Measurements from ENCODE around the gene COX6A2.

Gene COX6A2

DNA sequence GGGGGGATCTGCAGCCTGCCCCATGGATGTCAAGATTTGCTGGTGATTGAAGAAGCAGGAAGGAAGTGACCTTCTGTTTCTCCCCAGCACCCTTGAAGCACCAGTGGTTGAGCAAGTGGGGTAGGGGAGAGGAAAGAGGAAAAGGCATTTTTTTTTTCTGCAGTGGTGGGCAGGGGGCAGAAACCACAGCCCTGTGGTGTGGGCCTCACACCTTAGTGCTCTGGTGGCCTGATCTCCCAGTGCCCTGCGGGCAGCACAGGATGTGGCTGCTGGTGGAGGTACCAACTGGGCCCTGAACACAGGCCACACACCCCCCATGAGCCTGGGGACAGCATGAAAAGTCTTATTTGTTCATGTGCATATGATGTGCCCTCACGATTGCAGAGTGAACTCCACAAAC is 28.0 kb downstream of the COX6A2 start:
- Histone ChIP-seq H3K79me2 (no peaks in the 10 kb centered on the region), H3K4me1 (no peaks in the 10 kb centered on the region), H3K27ac (no peak overlapping the region), H2AFZ (no peak overlapping the region), H3K4me3 (ENCODE audit: low read depth, low read length) (no peak overlapping the region), H3K9me3 (ENCODE audit: control insufficient read depth, low read length) (no peaks in the 10 kb centered on the region), H3K9ac (no peak overlapping the region), H3K27me3 (ENCODE audit: control insufficient read depth, insufficient read depth, low read length) (no peaks in the 10 kb centered on the region), H3K36me3 (ENCODE audit: control insufficient read depth, insufficient read depth, low read length) (no peaks in the 10 kb centered on the region), H3K4me2 (ENCODE audit: low read length) (no peak overlapping the region)
- TF ChIP-seq CTCF (IDR thresholded peaks at IDR 0.05) = no peak

GRCh38 chr16:31397701-31398100 is 30.5 kb downstream of the COX6A2 start:
- Histone ChIP-seq H3K9me3 (ENCODE audit: control insufficient read depth, low read length) (no peaks in the 10 kb centered on the region), H3K9ac (no peak overlapping the region), H3K4me2 (ENCODE audit: low read length) (no peak overlapping the region), H3K4me1 (no peaks in the 10 kb centered on the region), H3K27ac (no peak overlapping the region), H3K36me3 (ENCODE audit: control insufficient read depth, insufficient read depth, low read length) (no peaks in the 10 kb centered on the region), H3K79me2 (no peaks in the 10 kb centered on the region), H3K27me3 (ENCODE audit: control insufficient read depth, insufficient read depth, low read length) (no peaks in the 10 kb centered on the region), H3K4me3 (ENCODE audit: low read depth, low read length) (no peak overlapping the region), H2AFZ (no peak overlapping the region)
- no peak for TF ChIP-seq CTCF (IDR thresholded peaks at IDR 0.05)

- H3K9ac ChIP-seq = no peak overlapping the region
- H3K4me2 ChIP-seq (ENCODE audit: low read length) = no peak overlapping the region
- H2AFZ ChIP-seq = no peak overlapping the region
- H3K4me3 ChIP-seq (ENCODE audit: low read depth, low read length) = no peak overlapping the region
- no peaks in the 10 kb centered on the region for H3K79me2 ChIP-seq
- H3K27ac ChIP-seq = no peak overlapping the region
- no peaks in the 10 kb centered on the region for H3K27me3 ChIP-seq (ENCODE audit: control insufficient read depth, insufficient read depth, low read length)
- H3K4me1 ChIP-seq = no peaks in the 10 kb centered on the region
- no peaks in the 10 kb centered on the region for H3K9me3 ChIP-seq (ENCODE audit: control insufficient read depth, low read length)
- TF ChIP-seq CTCF (IDR thresholded peaks at IDR 0.05) = no peak
- H3K36me3 ChIP-seq (ENCODE audit: control insufficient read depth, insufficient read depth, low read length) = no peaks in the 10 kb centered on the region
These were observed 31.0 kb downstream of the COX6A2 start for GRCh38 chr16:31397096-31397660.

GRCh38 chr16:31395647-31396046 is 32.5 kb downstream of the COX6A2 start:
- Histone ChIP-seq H3K27me3 (ENCODE audit: control insufficient read depth, insufficient read depth, low read length) (no peaks in the 10 kb centered on the region), H3K4me2 (ENCODE audit: low read length) (no peak overlapping the region), H3K4me3 (ENCODE audit: low read depth, low read length) (no peak overlapping the region), H3K9me3 (ENCODE audit: control insufficient read depth, low read length) (no peaks in the 10 kb centered on the region), H3K36me3 (ENCODE audit: control insufficient read depth, insufficient read depth, low read length) (no peaks in the 10 kb centered on the region), H3K9ac (no peak overlapping the region), H3K4me1 (no peaks in the 10 kb centered on the region), H2AFZ (no peak overlapping the region), H3K79me2 (no peaks in the 10 kb centered on the region), H3K27ac (no peak overlapping the region)
- no peak for TF ChIP-seq CTCF (IDR thresholded peaks at IDR 0.05)

DNA sequence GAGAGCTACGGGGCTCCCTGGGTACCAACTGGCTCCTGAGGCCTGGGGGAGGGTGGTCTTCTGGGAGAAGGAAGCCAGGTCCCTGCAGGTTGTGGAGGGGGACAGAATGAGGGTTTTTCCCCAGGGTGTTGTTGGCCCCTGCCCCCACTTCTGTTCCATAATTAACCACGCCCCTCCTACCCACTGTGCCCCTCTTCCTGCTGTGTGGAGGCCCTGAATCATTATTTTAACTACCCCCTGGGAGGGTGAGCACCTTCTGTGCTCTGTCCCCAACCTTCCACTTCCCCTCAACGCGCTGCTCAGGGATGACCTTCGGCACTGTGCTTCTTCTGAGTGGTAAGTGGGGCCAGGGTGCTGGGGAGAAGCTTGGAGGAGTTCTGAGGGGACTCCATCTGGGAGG is 35.1 kb downstream of the COX6A2 start, which contains the start of gene ITGAD:
Gene ITGAD, plus strand, starts transcription at position 280 of the 400 bp plus-strand sequence. Its CDS starts 26 bp downstream, at position 306.
- no peaks in the 10 kb centered on the region for H3K9me3 ChIP-seq (ENCODE audit: control insufficient read depth, low read length)
- no peak within 1 kb of the TSS for H3K4me3 ChIP-seq (ENCODE audit: low read depth, low read length)
- H3K27me3 ChIP-seq (ENCODE audit: control insufficient read depth, insufficient read depth, low read length) = no peaks in the 10 kb centered on the region
- H3K27ac ChIP-seq = no peak within 1 kb of the TSS
- no peaks in the 10 kb centered on the region for H3K36me3 ChIP-seq (ENCODE audit: control insufficient read depth, insufficient read depth, low read length)
- H2AFZ ChIP-seq = no peak within 1 kb of the TSS
- H3K4me1 ChIP-seq = peaks cover 8% of the 10 kb centered on the region
- H3K79me2 ChIP-seq = no peaks in the 10 kb centered on the region
- TF ChIP-seq CTCF (IDR thresholded peaks at IDR 0.05) = no peak
- no peak within 1 kb of the TSS for H3K9ac ChIP-seq
- no peak within 1 kb of the TSS for H3K4me2 ChIP-seq (ENCODE audit: low read length)

Measured in parathyroid adenoma (tissue), 2 donors.